HepG2 (cell line): ENCODE results near the gene AUH. TPM values are rescaled to one million over a fixed set of nuclear protein-coding genes. Genes with fewer than 3 reads are reported as not detected.

Source experiments
- ATAC-seq: fragments of 200-7000 bp; cut with Tn5 transposase; 3 replicates; pipeline ENCODE4 v1.9.1; 2020; ENCODE audit warnings: mild to moderate bottlenecking, moderate library complexity
- BruUV-seq: library from RNA; stranded (reverse); fragments of 400-500 nt; replicated peaks from 2 replicates; lab custom pipeline; 2021; lab: Mats Ljungman, UMichigan
- CTCF ChIA-PET: fragments of 300-600 bp; formaldehyde crosslinking; extraction: SDS; loops from one replicate; lab custom pipeline; 2021; ENCODE audit warnings: low total read pairs, inconsistent platforms, low intra/inter-chr PET ratio; lab: Yijun Ruan, JAX
- POLR2A ChIA-PET: fragments of 350-600 bp; sonication (Branson Sonifier 250); formaldehyde crosslinking; loops from one replicate; lab custom pipeline; 2020; ENCODE audit warnings: antibody characterized with exemption, inconsistent platforms; lab: Yijun Ruan, JAX
- DNase-seq: peaks from one replicate; pipeline ENCODE4 v3.0.0-alpha.2; 2015; ENCODE audit warnings: low spot score
- FAIRE-seq: peaks from 3 replicates; lab custom pipeline; 2011; peaks lifted over from hg19 to GRCh38; lab: Jason Lieb, UNC
- H2AFZ ChIP-seq: one replicate; pipeline ENCODE4 v1.6.1; 2011; ENCODE audit warnings: low read length, inconsistent platforms
- H3K27ac ChIP-seq: fragments of 300-600 bp; 3 replicates; pipeline ENCODE4 v1.8.0; 2011; ENCODE audit warnings: mixed run types, mild to moderate bottlenecking, mixed read lengths, low read length, inconsistent platforms; ENCODE audit not compliant: insufficient read depth; ENCODE audit errors: extremely low read length
- H3K27me3 ChIP-seq, 2 experiments: fragments of 200-600 bp in 1 of 2; 2 replicates in 1 of 2; 3 replicates in 1 of 2; pipeline versions ENCODE4 v1.6.0 to v1.8.0; 2011; ENCODE audit warnings: low read length in 2 of 2, mild to moderate bottlenecking in 2 of 2, moderate library complexity in 2 of 2, inconsistent platforms in 1 of 2; ENCODE audit not compliant: insufficient read depth in 2 of 2, control insufficient read depth in 1 of 2
- H3K36me3 ChIP-seq, 2 experiments: fragments of 200-600 bp in 1 of 2; replicated peaks in 1 of 2; 2 replicates in 1 of 2; 3 replicates in 1 of 2; pipeline versions ENCODE4 v1.5.1 to v1.8.0; 2011; ENCODE audit warnings: low read length in 2 of 2, inconsistent platforms in 1 of 2; ENCODE audit not compliant: insufficient read depth in 2 of 2, control insufficient read depth in 1 of 2
- H3K4me1 ChIP-seq: 2 replicates; pipeline ENCODE4 v1.5.1; 2012; ENCODE audit warnings: low read length, inconsistent platforms; ENCODE audit not compliant: insufficient read depth
- H3K4me2 ChIP-seq: 2 replicates; pipeline ENCODE4 v1.6.0; 2011; ENCODE audit warnings: low read depth, low read length, inconsistent platforms
- H3K4me3 ChIP-seq, 3 experiments: fragments of 200-600 bp in 1 of 3; sonication (generic), shearing (Covaris generic) in 1 of 3; replicated peaks in 1 of 3; 2 replicates each; pipeline ENCODE4 v1.5.1; 2011 to 2016; ENCODE audit warnings: low read length in 3 of 3, inconsistent platforms in 2 of 3, low read depth in 2 of 3, mild to moderate bottlenecking in 2 of 3, control low read depth in 1 of 3, mixed read lengths in 1 of 3; ENCODE audit not compliant: insufficient read depth in 1 of 3
- H3K79me2 ChIP-seq: one replicate; pipeline ENCODE4 v1.6.1; 2011; ENCODE audit warnings: low read length, inconsistent platforms; ENCODE audit not compliant: insufficient read depth
- H3K9ac ChIP-seq: 2 replicates; pipeline ENCODE4 v1.6.0; 2011; ENCODE audit warnings: mild to moderate bottlenecking, low read depth, low read length, inconsistent platforms; ENCODE audit not compliant: insufficient read depth
- H3K9me3 ChIP-seq: 2 replicates; pipeline ENCODE4 v1.5.1; 2012; ENCODE audit warnings: mild to moderate bottlenecking, low read length
- H4K20me1 ChIP-seq: 2 replicates; pipeline ENCODE4 v1.6.0; 2011; ENCODE audit warnings: inconsistent platforms, mild to moderate bottlenecking, low read length, moderate library complexity; ENCODE audit not compliant: insufficient read depth
- CENPT ChIP-seq: sonication (generic); formaldehyde crosslinking; IDR thresholded peaks from 2 replicates; pipeline ENCODE4 v1.8.0; 2022; ENCODE audit warnings: low read depth, mild to moderate bottlenecking, moderate library complexity, missing genetic modification reagents
- DMAP1 ChIP-seq: IDR thresholded peaks from 2 replicates; pipeline ENCODE4 v1.6.1; 2016
- FOXO1 ChIP-seq: sonication (generic); formaldehyde crosslinking; IDR thresholded peaks from 2 replicates; pipeline ENCODE4 v1.4.0; 2020; ENCODE audit warnings: missing genetic modification reagents
- NR2F6 ChIP-seq, 2 experiments: IDR thresholded peaks; 2 replicates each; pipeline ENCODE4 v1.6.1; 2016; ENCODE audit warnings: antibody characterized with exemption in 1 of 2, mild to moderate bottlenecking in 1 of 2
- SMAD9 ChIP-seq: sonication (generic); formaldehyde crosslinking; IDR thresholded peaks from 2 replicates; pipeline ENCODE4 v1.5.1; 2020; ENCODE audit warnings: mild to moderate bottlenecking, missing genetic modification reagents
- SP5 ChIP-seq: IDR thresholded peaks from 2 replicates; pipeline ENCODE4 v1.6.1; 2016; ENCODE audit warnings: low read depth, borderline replicate concordance
- SRF ChIP-seq: IDR thresholded peaks from 2 replicates; pipeline ENCODE4 v1.6.1; 2011; ENCODE audit warnings: mild to moderate bottlenecking, low read depth, low read length, moderate library complexity
- TEAD2 ChIP-seq: sonication (generic); formaldehyde crosslinking; IDR thresholded peaks from 2 replicates; pipeline ENCODE4 v1.9.0; 2021; ENCODE audit warnings: missing genetic modification reagents
- ZFP1 ChIP-seq: IDR thresholded peaks from 2 replicates; pipeline ENCODE4 v1.6.1; 2016
- ZMAT5 ChIP-seq: sonication (generic); formaldehyde crosslinking; IDR thresholded peaks from 2 replicates; pipeline ENCODE4 v1.5.0; 2020; ENCODE audit warnings: mild to moderate bottlenecking, low read depth, missing genetic modification reagents, borderline replicate concordance
- ZXDC ChIP-seq: sonication (generic); formaldehyde crosslinking; IDR thresholded peaks from 2 replicates; pipeline ENCODE4 v1.5.0; 2020; ENCODE audit warnings: mild to moderate bottlenecking, missing genetic modification reagents
- WGBS: methylation state at CpG from one replicate; pipeline ENCODE4 v1.1.6; 2017; ENCODE audit warnings: low lambda C conversion rate; 5-methylcytosine and 5-hydroxymethylcytosine counted together
- in situ Hi-C: cut with HindIII; loops from 2 replicates; pipeline ENCODE4 v1.10.0; 2017; ENCODE audit warnings: low pct_unique_long_range_greater_than_20kb; ENCODE audit not compliant: extremely low pct_ligation_motif_present
- intact Hi-C: fragments of 100-400 bp; cut with micrococcal nuclease; formaldehyde crosslinking; loops from one replicate; pipeline ENCODE4 v1.10.0; 2022; ENCODE audit not compliant: unreplicated experiment
- polyA plus RNA-seq, 8 experiments: library from polyadenylated mRNA; depleted of rRNA in 3 of 8; stranded (reverse) in 7 of 8; unstranded in 1 of 8; fragments of >200 nt; fragmentation: Illumina TruSeq in 4 of 8; extraction: Trizol in 4 of 8; gene quantifications; 2 replicates each; pipeline versions ENCODE4 v1.2.1 to v1.2.3, GENCODE V29; 2011 to 2016; ENCODE audit warnings: low read depth in 4 of 8, missing spikeins in 1 of 8, mixed read lengths in 1 of 8; ENCODE audit not compliant: insufficient read depth in 1 of 8
- total RNA-seq, 5 experiments: library from RNA; depleted of rRNA; stranded (reverse); fragments of >200 nt; fragmentation: Illumina TruSeq; extraction: Trizol; gene quantifications; 2 replicates each; pipeline ENCODE4 v1.2.3, GENCODE V29; 2016; ENCODE audit warnings: low read depth in 1 of 5

The AUH gene
- total and polyA plus RNA-seq, 2 of the 13 experiments (the other 11 are each of a cell fraction or from before 2014, with no cell fraction given) = 25.8 to 31.9 TPM

GRCh38 chr9:91223000-91223399, 138.7 kb downstream of the AUH start:
- H2AFZ ChIP-seq = no peak overlapping the region
- H3K27me3 ChIP-seq = no peaks in the 10 kb centered on the region
- H3K4me1 ChIP-seq = no peaks in the 10 kb centered on the region
- POLR2A ChIA-PET = no interaction called here
- TF ChIP-seq NR2F6 (IDR thresholded peaks at IDR 0.05) = no peak
- no peak for TF ChIP-seq NR2F6 (CRISPR knock-in tag; IDR thresholded peaks at IDR 0.05)
- no peak for TF ChIP-seq ZXDC (CRISPR knock-in tag)
- no peak for TF ChIP-seq ZMAT5
- TF ChIP-seq CENPT = no peak
- TF ChIP-seq ZFP1 (CRISPR knock-in tag) = no peak
- TF ChIP-seq FOXO1 (CRISPR knock-in tag) = no peak
- TF ChIP-seq SP5 = no peak
- TF ChIP-seq DMAP1 (CRISPR knock-in tag) = no peak
- no peak for TF ChIP-seq TEAD2
- TF ChIP-seq SMAD9 (CRISPR knock-in tag) = no peak
- no peak for TF ChIP-seq SRF
- in situ Hi-C loops (no loop called here), intact Hi-C loops (no loop called here)
- H3K79me2 ChIP-seq = no peaks in the 10 kb centered on the region
- CTCF ChIA-PET = no interaction called here
- H3K27ac ChIP-seq = no peak overlapping the region
- ATAC-seq (no peak), FAIRE-seq (no peak), DNase-seq (no peak)
- no TSS peak for BruUV-seq
- H3K9me3 ChIP-seq = no peaks in the 10 kb centered on the region
- H4K20me1 ChIP-seq = no peaks in the 10 kb centered on the region
- H3K4me2 ChIP-seq = no peak overlapping the region
- no peak overlapping the region for H3K4me3 ChIP-seq
- no peak overlapping the region for H3K9ac ChIP-seq
- peaks cover 6 to 38% of the 10 kb centered on the region in 2 experiments for H3K36me3 ChIP-seq
- 93% methylated on average over 5 of the region's 5 CpGs for WGBS
